ENCODE measurements around the gene FGF21.

The FGF21 gene

DNA sequence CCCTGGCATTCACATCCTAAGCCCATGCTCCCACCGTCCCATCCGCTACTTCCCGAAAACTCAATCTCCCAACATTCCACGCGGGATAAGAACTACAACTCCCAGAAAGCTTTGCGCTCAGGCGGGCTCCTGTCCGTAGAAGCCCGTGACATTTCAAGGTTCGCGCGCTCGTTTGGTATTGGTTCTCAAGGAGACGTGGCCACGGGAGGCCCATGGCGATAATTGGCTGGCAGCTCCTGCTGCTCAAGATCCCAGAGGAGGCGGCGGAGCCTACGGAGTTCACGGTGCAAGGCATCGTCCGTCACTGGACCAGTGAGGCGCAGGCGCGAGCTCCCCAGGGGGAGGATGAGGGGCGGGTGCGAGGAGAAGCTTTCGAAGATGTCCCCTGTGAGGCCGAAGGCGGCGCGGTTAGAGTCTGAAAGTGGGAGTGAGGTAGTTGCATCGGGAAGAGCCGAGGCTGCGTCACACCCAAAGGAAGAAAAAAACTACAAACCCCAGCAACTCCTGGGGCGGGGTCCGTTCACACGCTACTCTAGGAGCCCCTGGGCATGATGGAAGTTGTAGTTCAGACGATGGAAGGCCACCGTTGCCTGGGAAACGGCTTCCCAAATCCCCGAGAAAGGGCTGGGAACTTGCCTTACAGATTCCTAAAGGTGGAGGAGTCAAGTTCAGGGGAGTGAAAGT, 34.6 kb upstream of the FGF21 start:
- peak overlapping the region; percentile 98 for H3K27ac Mint-ChIP-seq
- peaks cover 22% of the 10 kb centered on the region for H3K4me1 Mint-ChIP-seq (ENCODE audit: low read depth)
- no peaks in the 10 kb centered on the region for H3K27me3 Mint-ChIP-seq
- H3K9me3 Mint-ChIP-seq = peaks cover 8% of the 10 kb centered on the region
- H3K36me3 Mint-ChIP-seq (ENCODE audit: low read depth) = peaks cover 9% of the 10 kb centered on the region
- H3K4me3 Mint-ChIP-seq = peak overlapping the region; percentile 94

- Mint-ChIP-seq H3K4me3 (no peak overlapping the region), H3K36me3 (ENCODE audit: low read depth) (peaks cover 15% of the 10 kb centered on the region), H3K9me3 (peaks cover 14% of the 10 kb centered on the region), H3K27ac (no peak overlapping the region), H3K4me1 (ENCODE audit: low read depth) (peaks cover 30% of the 10 kb centered on the region), H3K27me3 (no peaks in the 10 kb centered on the region)
Observed at GRCh38 chr19:48722196-48722708, 33.1 kb upstream of the FGF21 start.

GRCh38 chr19:48724796-48725753, 30.2 kb upstream of the FGF21 start:
- Mint-ChIP-seq H3K4me3 (peak overlapping the region; percentile 29), H3K4me1 (ENCODE audit: low read depth) (peaks cover 30% of the 10 kb centered on the region), H3K9me3 (peaks cover 14% of the 10 kb centered on the region), H3K27ac (peak overlapping the region; percentile 89), H3K36me3 (ENCODE audit: low read depth) (peaks cover 15% of the 10 kb centered on the region), H3K27me3 (no peaks in the 10 kb centered on the region)

DNA sequence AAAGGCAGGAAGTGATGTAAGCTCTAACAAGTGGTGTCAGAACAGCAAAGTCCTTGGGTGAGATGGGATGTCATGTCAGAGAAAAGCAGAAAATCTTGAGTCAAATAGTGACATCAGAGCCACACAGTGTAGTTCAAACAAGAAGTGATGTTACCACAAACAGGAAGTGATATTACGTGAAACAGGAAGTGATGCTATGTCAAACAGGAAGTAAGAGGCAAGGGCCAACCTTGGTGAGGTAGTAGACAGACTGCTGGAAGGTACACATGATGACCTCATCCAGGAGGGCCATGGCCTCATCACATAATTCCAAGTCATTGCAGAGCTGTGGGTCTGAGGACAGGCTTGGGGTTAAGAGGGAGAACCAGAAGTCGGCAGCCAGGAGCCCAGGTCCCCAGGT, 28.8 kb upstream of the FGF21 start:
- Mint-ChIP-seq H3K4me1 (ENCODE audit: low read depth) (peaks cover 19% of the 10 kb centered on the region), H3K36me3 (ENCODE audit: low read depth) (peaks cover 15% of the 10 kb centered on the region), H3K27me3 (no peaks in the 10 kb centered on the region), H3K4me3 (peak overlapping the region; percentile 1), H3K27ac (peak overlapping the region; percentile 33), H3K9me3 (peaks cover 14% of the 10 kb centered on the region)

- H3K27me3 Mint-ChIP-seq = no peaks in the 10 kb centered on the region
- peaks cover 14% of the 10 kb centered on the region for H3K9me3 Mint-ChIP-seq
- peaks cover 15% of the 10 kb centered on the region for H3K36me3 Mint-ChIP-seq (ENCODE audit: low read depth)
- no peak overlapping the region for H3K4me3 Mint-ChIP-seq
- H3K4me1 Mint-ChIP-seq (ENCODE audit: low read depth) = peaks cover 19% of the 10 kb centered on the region
- H3K27ac Mint-ChIP-seq = no peak overlapping the region
Observed at GRCh38 chr19:48728911-48729664, 26.2 kb upstream of the FGF21 start.

DNA sequence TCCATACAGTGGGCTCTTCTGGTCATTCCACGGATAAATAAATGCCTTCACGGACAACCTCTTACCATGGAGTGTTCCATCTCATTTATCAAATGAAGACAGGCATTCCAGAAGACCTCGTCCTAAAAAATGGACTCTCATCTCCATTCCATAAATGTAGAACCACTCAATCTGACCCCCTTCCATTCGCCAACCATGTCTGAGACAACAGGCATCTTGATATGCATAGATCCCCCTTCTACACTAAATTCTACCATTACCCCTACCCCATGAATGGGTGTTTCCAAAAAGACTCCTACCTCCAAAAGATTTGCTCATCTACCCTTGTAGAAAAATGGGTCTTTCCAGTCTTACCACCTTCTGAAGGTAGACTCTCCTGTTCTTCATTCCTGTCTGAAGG, 23.9 kb upstream of the FGF21 start:
- Mint-ChIP-seq H3K27ac (no peak overlapping the region), H3K27me3 (no peaks in the 10 kb centered on the region), H3K4me1 (ENCODE audit: low read depth) (peaks cover 5% of the 10 kb centered on the region), H3K4me3 (no peak overlapping the region), H3K9me3 (peaks cover 2% of the 10 kb centered on the region), H3K36me3 (ENCODE audit: low read depth) (peaks cover 2% of the 10 kb centered on the region)

GRCh38 chr19:48734625-48735024, 20.7 kb upstream of the FGF21 start:
- Mint-ChIP-seq H3K4me3 (no peak overlapping the region), H3K9me3 (no peaks in the 10 kb centered on the region), H3K4me1 (ENCODE audit: low read depth) (peaks cover 4% of the 10 kb centered on the region), H3K27ac (no peak overlapping the region), H3K27me3 (no peaks in the 10 kb centered on the region), H3K36me3 (ENCODE audit: low read depth) (no peaks in the 10 kb centered on the region)

- Mint-ChIP-seq H3K27me3 (peaks cover 3% of the 10 kb centered on the region), H3K9me3 (no peaks in the 10 kb centered on the region), H3K27ac (no peak overlapping the region), H3K36me3 (ENCODE audit: low read depth) (no peaks in the 10 kb centered on the region), H3K4me1 (ENCODE audit: low read depth) (peaks cover 4% of the 10 kb centered on the region), H3K4me3 (no peak overlapping the region)
Observed at GRCh38 chr19:48735031-48735615, 20.2 kb upstream of the FGF21 start.

- Mint-ChIP-seq H3K9me3 (no peaks in the 10 kb centered on the region), H3K27me3 (peaks cover 9% of the 10 kb centered on the region), H3K36me3 (ENCODE audit: low read depth) (no peaks in the 10 kb centered on the region), H3K4me1 (ENCODE audit: low read depth) (peaks cover 11% of the 10 kb centered on the region), H3K27ac (no peak overlapping the region), H3K4me3 (no peak overlapping the region)
Observed at GRCh38 chr19:48737360-48737998, 17.8 kb upstream of the FGF21 start.

DNA sequence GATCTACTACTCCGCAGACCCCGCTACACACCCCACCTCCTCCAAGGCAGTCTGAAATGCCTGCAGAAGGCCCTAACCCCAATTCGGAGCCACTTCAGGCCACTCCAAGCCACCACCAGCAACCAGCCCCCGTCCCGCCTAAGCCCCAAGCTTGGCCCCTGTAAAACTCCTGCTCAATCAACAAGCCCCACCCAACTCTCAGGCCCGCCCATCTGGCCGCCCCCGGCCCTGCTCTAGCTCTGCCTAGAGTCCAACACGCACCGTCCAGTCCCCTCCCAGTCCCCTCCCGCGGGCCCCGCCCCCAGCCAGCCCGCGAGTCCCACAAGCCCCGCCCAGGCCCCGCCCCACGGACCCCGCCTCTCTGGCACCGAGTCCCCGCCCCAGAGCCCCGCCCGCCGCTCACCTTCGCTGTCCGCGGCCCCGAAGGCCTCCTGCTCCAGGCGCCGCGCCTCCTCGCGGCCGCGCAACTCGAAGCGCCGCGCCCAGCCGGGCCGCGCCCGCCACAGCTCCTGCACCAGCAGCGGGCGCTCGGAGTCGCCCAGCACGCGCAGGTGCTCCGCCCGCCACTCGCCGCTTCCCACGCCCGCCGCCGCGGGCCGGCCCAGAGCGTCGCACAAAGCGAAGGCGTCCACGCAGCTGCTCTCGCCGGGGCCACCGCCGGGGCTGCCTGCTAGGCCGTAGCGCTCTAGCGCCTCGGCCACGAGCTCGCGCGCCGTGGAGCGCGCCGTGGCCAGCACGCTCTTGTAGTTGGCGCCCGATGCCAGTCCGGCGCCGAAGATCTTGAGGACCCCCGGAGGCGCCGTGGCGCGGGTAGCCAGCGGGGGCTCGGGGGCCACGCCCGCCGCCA, 16.5 kb upstream of the FGF21 start:
- Mint-ChIP-seq H3K4me1 (ENCODE audit: low read depth) (peaks cover 11% of the 10 kb centered on the region), H3K27me3 (peaks cover 9% of the 10 kb centered on the region), H3K36me3 (ENCODE audit: low read depth) (no peaks in the 10 kb centered on the region), H3K4me3 (peak overlapping the region; percentile 54), H3K9me3 (no peaks in the 10 kb centered on the region), H3K27ac (no peak overlapping the region)

DNA sequence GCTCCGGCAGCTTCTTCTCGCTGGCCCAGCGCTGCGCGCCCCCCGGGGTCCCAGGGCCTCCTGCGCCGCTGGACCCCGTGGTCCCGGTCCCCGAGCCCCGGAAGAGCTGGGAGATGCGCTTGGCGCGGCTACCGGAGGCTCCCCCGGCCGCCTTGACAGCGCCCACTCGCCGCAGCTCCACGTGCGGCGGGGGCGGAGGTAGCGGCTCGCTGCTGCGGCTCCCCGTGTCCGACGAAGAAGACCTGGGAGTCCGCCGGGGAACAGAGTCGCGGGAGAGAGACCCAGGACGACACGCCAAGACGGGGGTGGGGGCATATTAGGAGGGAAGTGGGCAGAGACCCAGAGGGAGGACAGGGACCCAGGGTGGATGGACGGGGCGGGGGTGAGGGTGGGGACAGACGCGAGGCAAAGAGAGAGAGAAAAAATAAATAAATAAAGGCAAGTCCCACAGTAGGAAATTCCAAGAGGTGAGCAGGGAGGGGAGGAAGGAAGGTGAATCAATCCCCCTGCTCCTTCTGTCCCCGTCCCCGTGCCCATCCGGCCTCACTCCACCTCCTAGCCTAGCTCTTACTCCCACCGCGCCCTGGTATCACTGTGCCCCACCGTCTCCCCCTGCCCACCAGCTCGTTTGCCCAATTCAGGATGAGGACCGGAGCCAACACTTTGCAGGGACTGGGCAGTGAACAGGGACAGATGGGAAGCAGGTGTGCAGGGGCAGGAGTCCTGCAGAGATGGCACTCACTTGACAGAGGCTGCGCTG, 15.7 kb upstream of the FGF21 start:
- no peak overlapping the region for H3K4me3 Mint-ChIP-seq

GRCh38 chr19:48740164-48740972, 15.0 kb upstream of the FGF21 start, which contains the start of gene RASIP1:
RASIP1 (minus strand) TSS chr19:48740610; CDS start chr19:48740282, 328 bp downstream.
- Mint-ChIP-seq H3K4me3 (no peak within 1 kb of the TSS), H3K4me1 (ENCODE audit: low read depth) (peaks cover 11% of the 10 kb centered on the region), H3K9me3 (no peaks in the 10 kb centered on the region), H3K27ac (no peak within 1 kb of the TSS), H3K27me3 (peaks cover 9% of the 10 kb centered on the region), H3K36me3 (ENCODE audit: low read depth) (no peaks in the 10 kb centered on the region)

More for the DNA sequence above, 15.7 kb upstream of the FGF21 start:
- H3K9me3 Mint-ChIP-seq = no peaks in the 10 kb centered on the region
- peaks cover 11% of the 10 kb centered on the region for H3K4me1 Mint-ChIP-seq (ENCODE audit: low read depth)
- H3K27me3 Mint-ChIP-seq = peaks cover 9% of the 10 kb centered on the region
- H3K36me3 Mint-ChIP-seq (ENCODE audit: low read depth) = no peaks in the 10 kb centered on the region
- H3K27ac Mint-ChIP-seq = no peak overlapping the region

Data from stimulated activated naive CD8-positive, alpha-beta T cell treated with anti-CD3 and anti-CD28 coated beads, Interleukin-15, Interleukin-2, amounts not matched to agents 100 ng/mL and 50 ng/mL, for 24 hours (primary cell).